ENCODE data around the gene PTPN1. TPM values are rescaled to one million over a fixed set of nuclear protein-coding genes. Genes with fewer than 3 reads are reported as not detected.

PTPN1 gene
- total RNA-seq, 1 experiment from 2014 or later = 30.8 TPM

DNA sequence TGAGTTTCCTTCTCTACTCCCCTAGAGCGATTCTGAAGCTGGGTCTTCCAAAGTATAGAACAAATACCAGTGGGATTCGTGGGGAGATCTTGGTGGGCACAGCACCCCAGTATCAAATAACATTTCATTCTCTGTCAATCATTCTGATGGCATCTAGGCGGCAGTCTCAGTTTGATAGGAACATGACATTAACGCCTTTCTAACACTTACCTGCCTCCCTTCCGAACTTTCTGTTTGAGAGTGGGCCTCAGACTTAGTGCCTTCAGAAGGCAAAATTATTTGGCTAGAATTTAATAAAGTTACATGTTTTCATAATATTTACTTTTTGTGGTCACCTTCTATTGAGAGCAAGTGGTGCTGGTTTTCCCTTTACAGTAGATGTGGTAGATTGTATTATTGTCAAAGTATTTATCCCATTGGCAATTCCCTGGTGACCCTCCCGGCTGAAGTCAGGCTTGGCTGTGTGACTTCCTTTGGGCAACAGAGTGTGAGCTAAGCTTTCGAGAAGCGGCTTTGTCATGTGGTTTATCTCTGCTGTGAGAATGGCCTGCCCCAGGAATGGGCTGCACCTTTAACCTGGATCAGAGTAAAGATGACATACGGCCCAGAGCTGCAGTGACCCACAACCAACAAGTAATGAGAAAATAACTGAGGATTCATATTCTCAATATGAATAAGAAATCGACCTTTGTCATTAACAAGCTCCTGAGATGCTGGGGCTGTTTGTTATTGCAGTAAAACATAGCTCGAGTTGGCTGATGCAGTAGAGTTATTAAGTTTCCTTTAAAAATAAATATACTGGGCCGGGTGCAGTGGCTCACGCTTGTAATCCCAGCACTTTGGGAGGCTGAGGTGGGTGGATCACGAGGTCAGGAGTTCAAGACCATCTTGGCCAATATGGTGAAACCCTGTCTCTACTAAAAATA, 45.2 kb upstream of the PTPN1 start:
- Histone ChIP-seq H3K56ac (ENCODE audit: insufficient read length, low read depth, low read length) (no peak overlapping the region), H3K23ac (ENCODE audit: insufficient read length, low read depth, low read length) (no peak overlapping the region), H2AFZ (ENCODE audit: low read length) (no peak overlapping the region), H3K9me3 (ENCODE audit: control insufficient read depth, low read depth, low read length) (no peaks in the 10 kb centered on the region), H2AK5ac (ENCODE audit: insufficient read length, low read length) (no peak overlapping the region), H3K4me2 (ENCODE audit: insufficient read depth, insufficient read length, low read length) (peak overlapping the region; percentile 32), H3K79me1 (ENCODE audit: insufficient read depth, low read depth, low read length, poor library complexity, severe bottlenecking) (no peaks in the 10 kb centered on the region), H2BK5ac (ENCODE audit: insufficient read length, low read length) (no peak overlapping the region), H2BK15ac (ENCODE audit: low read depth, low read length) (no peak overlapping the region), H3K18ac (ENCODE audit: insufficient read length, low read depth, low read length) (no peak overlapping the region), H2BK12ac (ENCODE audit: insufficient read length, low read depth, low read length) (no peak overlapping the region), H3K23me2 (ENCODE audit: insufficient read length, low read depth, low read length, poor library complexity, severe bottlenecking) (no peaks in the 10 kb centered on the region), H3K4me1 (ENCODE audit: insufficient read depth, low read length) (no peaks in the 10 kb centered on the region), H3K4ac (ENCODE audit: low read depth, low read length) (no peak overlapping the region), H3T11ph (ENCODE audit: low read length) (no peak overlapping the region), H4K20me1 (ENCODE audit: control insufficient read depth, insufficient read depth, insufficient read length) (no peaks in the 10 kb centered on the region), H3K27ac (ENCODE audit: insufficient read length, low read depth, low read length) (no peak overlapping the region), H3K9ac (ENCODE audit: extremely low read depth, insufficient read length, low read length) (no peak overlapping the region), H4K91ac (ENCODE audit: insufficient read length, low read depth, low read length) (no peak overlapping the region), H3K79me2 (ENCODE audit: insufficient read depth, low read length) (no peaks in the 10 kb centered on the region), H3K27me3 (ENCODE audit: insufficient read depth, low read length) (no peaks in the 10 kb centered on the region), H4K5ac (ENCODE audit: insufficient read length, low read depth, low read length) (no peak overlapping the region), H3K14ac (ENCODE audit: insufficient read depth, low read length) (no peak overlapping the region), H4K8ac (replicated peaks; ENCODE audit: insufficient read length, low read depth, low read length) (no peak overlapping the region), H2BK20ac (ENCODE audit: low read depth, low read length, poor library complexity, severe bottlenecking) (no peak overlapping the region), H2BK120ac (ENCODE audit: low read depth, low read length, poor library complexity, severe bottlenecking) (no peak overlapping the region)
- TF ChIP-seq, protein P1, sequence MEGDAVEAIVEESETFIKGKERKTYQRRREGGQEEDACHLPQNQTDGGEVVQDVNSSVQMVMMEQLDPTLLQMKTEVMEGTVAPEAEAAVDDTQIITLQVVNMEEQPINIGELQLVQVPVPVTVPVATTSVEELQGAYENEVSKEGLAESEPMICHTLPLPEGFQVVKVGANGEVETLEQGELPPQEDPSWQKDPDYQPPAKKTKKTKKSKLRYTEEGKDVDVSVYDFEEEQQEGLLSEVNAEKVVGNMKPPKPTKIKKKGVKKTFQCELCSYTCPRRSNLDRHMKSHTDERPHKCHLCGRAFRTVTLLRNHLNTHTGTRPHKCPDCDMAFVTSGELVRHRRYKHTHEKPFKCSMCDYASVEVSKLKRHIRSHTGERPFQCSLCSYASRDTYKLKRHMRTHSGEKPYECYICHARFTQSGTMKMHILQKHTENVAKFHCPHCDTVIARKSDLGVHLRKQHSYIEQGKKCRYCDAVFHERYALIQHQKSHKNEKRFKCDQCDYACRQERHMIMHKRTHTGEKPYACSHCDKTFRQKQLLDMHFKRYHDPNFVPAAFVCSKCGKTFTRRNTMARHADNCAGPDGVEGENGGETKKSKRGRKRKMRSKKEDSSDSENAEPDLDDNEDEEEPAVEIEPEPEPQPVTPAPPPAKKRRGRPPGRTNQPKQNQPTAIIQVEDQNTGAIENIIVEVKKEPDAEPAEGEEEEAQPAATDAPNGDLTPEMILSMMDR (conservative IDR thresholded peaks at IDR 0.05) = no peak
- no peak for DNase-seq
- no peaks in the 10 kb centered on the region for H3K9me3 Mint-ChIP-seq
- H3K4me3 Mint-ChIP-seq = no peak overlapping the region
- WGBS (ENCODE audit: extremely low coverage, insufficient read length, low lambda C conversion rate) = no CpG with 5 or more reads among the region's 14 CpGs
- H3K27ac Mint-ChIP-seq = no peak overlapping the region
- H3K4me1 Mint-ChIP-seq = peaks cover 4 to 9% of the 10 kb centered on the region in 2 experiments
- no peaks in the 10 kb centered on the region for H3K36me3 Mint-ChIP-seq (ENCODE audit: insufficient read depth in 1 of 3, low read depth in 3 of 3)
- H3K27me3 Mint-ChIP-seq (ENCODE audit: low read depth) = no peaks in the 10 kb centered on the region; the same call in 1 of the 2 replicates
